Activated CD8-positive, alpha-beta T cell treated with anti-CD3 and anti-CD28 coated beads, Interleukin-2, amount 10 ng/mL, durations not matched to agents 7 days and 5 days (primary cell): ENCODE data around the gene ANKRD12. TPM values are rescaled to one million over a fixed set of nuclear protein-coding genes. Genes with fewer than 3 reads are reported as not detected.

Experiments
- ATAC-seq: fragments of 150-1000 bp; cut with Tn5 transposase; one replicate; pipeline ENCODE4 v1.10.0; 2021; ENCODE audit warnings: moderate library complexity
- CTCF ChIA-PET: fragments of 350-600 bp; sonication (Branson Sonifier 250); formaldehyde crosslinking; loops from one replicate; lab custom pipeline; 2021; ENCODE audit warnings: antibody characterized with exemption; lab: Charles Lee
- POLR2A ChIA-PET: fragments of 350-600 bp; sonication (Branson Sonifier 250); formaldehyde crosslinking; loops from one replicate; lab custom pipeline; 2021; ENCODE audit warnings: antibody characterized with exemption; lab: Charles Lee
- DNase-seq: peaks from one replicate; pipeline ENCODE4 v3.0.0-alpha.2; 2020
- H3K27ac Mint-ChIP-seq: one replicate; pipeline ENCODE4 v1.8.0; 2021; ENCODE audit warnings: mild to moderate bottlenecking, mixed read lengths
- H3K27me3 Mint-ChIP-seq: one replicate; pipeline ENCODE4 v1.8.0; 2021; ENCODE audit warnings: low read depth, mixed read lengths
- H3K36me3 Mint-ChIP-seq: one replicate; pipeline ENCODE4 v1.8.0; 2021; ENCODE audit warnings: low read depth, mixed read lengths
- H3K4me1 Mint-ChIP-seq: one replicate; pipeline ENCODE4 v1.8.0; 2021; ENCODE audit warnings: low read depth, mixed read lengths
- H3K4me3 Mint-ChIP-seq: one replicate; pipeline ENCODE4 v1.8.0; 2021; ENCODE audit warnings: mild to moderate bottlenecking, mixed read lengths
- H3K9me3 Mint-ChIP-seq: one replicate; pipeline ENCODE4 v1.8.0; 2022; ENCODE audit warnings: mixed read lengths; ENCODE audit not compliant: insufficient read depth
- total RNA-seq, 2 experiments: library from RNA; stranded (reverse); gene quantifications; one replicate each; pipeline ENCODE4 v1.2.3, GENCODE V29; 2021

ANKRD12 gene
- total RNA-seq, 2 experiments from 2014 or later = 60.8 to 68.9 TPM

GRCh38 chr18:9233771-9234440, 97.3 kb downstream of the ANKRD12 start:
- H3K4me1 Mint-ChIP-seq = no peaks in the 10 kb centered on the region
- peaks cover 77% of the 10 kb centered on the region for H3K36me3 Mint-ChIP-seq
- H3K27ac Mint-ChIP-seq = no peak overlapping the region
- no peaks in the 10 kb centered on the region for H3K27me3 Mint-ChIP-seq
- no peak for DNase-seq
- no peak for ATAC-seq
- POLR2A ChIA-PET = no interaction called here
- CTCF ChIA-PET = no interaction called here
- H3K9me3 Mint-ChIP-seq = peaks cover 19% of the 10 kb centered on the region
- H3K4me3 Mint-ChIP-seq = no peak overlapping the region

- Mint-ChIP-seq H3K27ac (no peak overlapping the region), H3K27me3 (no peaks in the 10 kb centered on the region), H3K36me3 (peaks cover 74% of the 10 kb centered on the region), H3K4me1 (no peaks in the 10 kb centered on the region), H3K4me3 (no peak overlapping the region), H3K9me3 (peaks cover 19% of the 10 kb centered on the region)
- ChIA-PET CTCF (no interaction called here), POLR2A (no interaction called here)
- ATAC-seq (no peak), DNase-seq (no peak)
Observed at GRCh38 chr18:9234528-9234927, 97.9 kb downstream of the ANKRD12 start.

GRCh38 chr18:9237981-9238380, 101.4 kb downstream of the ANKRD12 start:
- Mint-ChIP-seq H3K4me1 (no peaks in the 10 kb centered on the region), H3K27me3 (no peaks in the 10 kb centered on the region), H3K27ac (no peak overlapping the region), H3K36me3 (peaks cover 50% of the 10 kb centered on the region), H3K4me3 (no peak overlapping the region), H3K9me3 (peaks cover 4% of the 10 kb centered on the region)
- ChIA-PET POLR2A (no interaction called here), CTCF (no interaction called here)
- no peak for DNase-seq
- ATAC-seq = no peak

GRCh38 chr18:9239720-9240119, 103.1 kb downstream of the ANKRD12 start:
- no peaks in the 10 kb centered on the region for H3K27me3 Mint-ChIP-seq
- peaks cover 51% of the 10 kb centered on the region for H3K36me3 Mint-ChIP-seq
- ChIA-PET POLR2A (no interaction called here), CTCF (interaction anchor here (1.1 kb wide), 1 partner anchor 83 kb away, joined by 3 read pairs; no protein-coding TSS in a partner anchor)
- H3K4me3 Mint-ChIP-seq = no peak overlapping the region
- no peak for DNase-seq
- no peak for ATAC-seq
- no peak overlapping the region for H3K27ac Mint-ChIP-seq
- H3K9me3 Mint-ChIP-seq = no peaks in the 10 kb centered on the region
- H3K4me1 Mint-ChIP-seq = peaks cover 2% of the 10 kb centered on the region

DNA sequence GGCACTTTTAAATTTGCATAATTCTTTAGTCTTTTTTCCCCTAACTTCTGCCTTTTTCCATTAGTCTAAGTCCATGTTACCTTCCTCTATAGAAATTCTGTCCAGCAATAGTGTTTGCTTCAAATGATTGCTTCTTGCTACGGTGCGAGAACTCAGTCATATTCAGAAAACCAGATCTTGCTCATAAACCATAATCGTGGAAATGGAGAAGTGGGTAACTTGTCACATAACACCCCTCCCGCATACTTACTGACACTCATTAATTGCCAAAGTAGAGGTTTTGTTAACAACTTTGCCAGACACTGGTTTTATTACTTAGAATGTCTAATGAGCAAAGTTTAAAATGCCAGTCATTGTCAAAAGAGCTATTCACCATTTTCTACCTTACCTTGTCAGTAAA, 103.7 kb downstream of the ANKRD12 start:
- Mint-ChIP-seq H3K4me3 (no peak overlapping the region), H3K27me3 (no peaks in the 10 kb centered on the region), H3K4me1 (peaks cover 2% of the 10 kb centered on the region), H3K27ac (no peak overlapping the region), H3K36me3 (peaks cover 48% of the 10 kb centered on the region), H3K9me3 (no peaks in the 10 kb centered on the region)
- ATAC-seq (no peak), DNase-seq (no peak)
- CTCF ChIA-PET = no interaction called here
- POLR2A ChIA-PET = interaction anchor here (0.6 kb wide), 1 partner anchor 100 kb away, joined by 3 read pairs; no protein-coding TSS in a partner anchor

DNA sequence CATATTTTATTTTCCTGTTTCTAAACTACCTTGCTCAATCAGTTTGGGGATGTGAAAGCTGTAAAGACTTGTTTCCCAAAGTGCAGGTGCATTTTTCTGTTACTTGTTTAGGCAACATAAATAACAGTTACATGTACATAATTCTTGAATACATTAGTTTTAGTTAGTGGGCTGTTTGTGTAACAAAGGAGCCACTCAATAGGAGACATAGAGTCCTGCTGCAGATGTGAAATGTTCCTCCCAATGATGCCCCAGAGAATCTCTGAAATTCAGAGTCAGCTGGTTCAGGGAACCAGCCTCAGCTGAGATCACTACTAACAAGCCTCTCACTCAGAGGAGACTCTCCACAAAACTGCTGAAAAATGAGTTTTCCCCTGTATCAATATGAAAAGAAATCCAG, 106.4 kb downstream of the ANKRD12 start:
- Mint-ChIP-seq H3K4me1 (peaks cover 2% of the 10 kb centered on the region), H3K27me3 (no peaks in the 10 kb centered on the region), H3K36me3 (peaks cover 38% of the 10 kb centered on the region), H3K9me3 (no peaks in the 10 kb centered on the region), H3K4me3 (no peak overlapping the region), H3K27ac (no peak overlapping the region)
- ChIA-PET POLR2A (no interaction called here), CTCF (no interaction called here)
- no peak for ATAC-seq
- no peak for DNase-seq

GRCh38 chr18:9244376-9244775, 107.8 kb downstream of the ANKRD12 start:
- Mint-ChIP-seq H3K9me3 (no peaks in the 10 kb centered on the region), H3K27me3 (no peaks in the 10 kb centered on the region), H3K36me3 (peaks cover 32% of the 10 kb centered on the region), H3K4me3 (no peak overlapping the region), H3K4me1 (peaks cover 2% of the 10 kb centered on the region), H3K27ac (no peak overlapping the region)
- POLR2A ChIA-PET = no interaction called here
- CTCF ChIA-PET = no interaction called here
- ATAC-seq = no peak
- DNase-seq = no peak

GRCh38 chr18:9248661-9249060, 112.1 kb downstream of the ANKRD12 start:
- DNase-seq (no peak), ATAC-seq (no peak)
- CTCF ChIA-PET = no interaction called here
- POLR2A ChIA-PET = no interaction called here
- H3K27me3 Mint-ChIP-seq = no peaks in the 10 kb centered on the region
- no peak overlapping the region for H3K4me3 Mint-ChIP-seq
- H3K4me1 Mint-ChIP-seq = no peaks in the 10 kb centered on the region
- H3K27ac Mint-ChIP-seq = no peak overlapping the region
- H3K9me3 Mint-ChIP-seq = no peaks in the 10 kb centered on the region
- peaks cover 36% of the 10 kb centered on the region for H3K36me3 Mint-ChIP-seq

DNA sequence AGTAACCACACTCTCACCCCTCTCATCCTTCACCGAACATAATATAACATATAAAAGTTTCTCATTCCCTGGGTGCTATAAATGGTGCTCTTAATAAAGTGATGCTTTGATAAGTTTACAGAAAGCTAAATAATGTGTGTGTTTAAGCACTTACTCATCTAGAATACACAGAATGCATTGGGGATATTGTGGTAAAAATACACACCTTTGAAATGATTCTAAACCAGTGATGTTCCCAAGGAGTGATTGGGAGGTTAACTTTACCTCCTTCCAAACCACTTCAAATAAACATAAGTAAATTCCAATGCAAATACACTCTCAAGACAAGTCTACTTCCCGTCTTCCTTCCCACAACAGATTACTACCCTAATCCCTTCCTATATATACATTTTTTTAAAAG, 112.7 kb downstream of the ANKRD12 start:
- no peak overlapping the region for H3K27ac Mint-ChIP-seq
- ATAC-seq (no peak), DNase-seq (no peak)
- H3K4me1 Mint-ChIP-seq = no peaks in the 10 kb centered on the region
- H3K36me3 Mint-ChIP-seq = peaks cover 35% of the 10 kb centered on the region
- no peaks in the 10 kb centered on the region for H3K27me3 Mint-ChIP-seq
- peaks cover 3% of the 10 kb centered on the region for H3K9me3 Mint-ChIP-seq
- ChIA-PET POLR2A (no interaction called here), CTCF (no interaction called here)
- H3K4me3 Mint-ChIP-seq = no peak overlapping the region

GRCh38 chr18:9259173-9259572, 122.6 kb downstream of the ANKRD12 start:
- Mint-ChIP-seq H3K36me3 (peaks cover 65% of the 10 kb centered on the region), H3K4me1 (no peaks in the 10 kb centered on the region)
- POLR2A ChIA-PET = no interaction called here

DNA sequence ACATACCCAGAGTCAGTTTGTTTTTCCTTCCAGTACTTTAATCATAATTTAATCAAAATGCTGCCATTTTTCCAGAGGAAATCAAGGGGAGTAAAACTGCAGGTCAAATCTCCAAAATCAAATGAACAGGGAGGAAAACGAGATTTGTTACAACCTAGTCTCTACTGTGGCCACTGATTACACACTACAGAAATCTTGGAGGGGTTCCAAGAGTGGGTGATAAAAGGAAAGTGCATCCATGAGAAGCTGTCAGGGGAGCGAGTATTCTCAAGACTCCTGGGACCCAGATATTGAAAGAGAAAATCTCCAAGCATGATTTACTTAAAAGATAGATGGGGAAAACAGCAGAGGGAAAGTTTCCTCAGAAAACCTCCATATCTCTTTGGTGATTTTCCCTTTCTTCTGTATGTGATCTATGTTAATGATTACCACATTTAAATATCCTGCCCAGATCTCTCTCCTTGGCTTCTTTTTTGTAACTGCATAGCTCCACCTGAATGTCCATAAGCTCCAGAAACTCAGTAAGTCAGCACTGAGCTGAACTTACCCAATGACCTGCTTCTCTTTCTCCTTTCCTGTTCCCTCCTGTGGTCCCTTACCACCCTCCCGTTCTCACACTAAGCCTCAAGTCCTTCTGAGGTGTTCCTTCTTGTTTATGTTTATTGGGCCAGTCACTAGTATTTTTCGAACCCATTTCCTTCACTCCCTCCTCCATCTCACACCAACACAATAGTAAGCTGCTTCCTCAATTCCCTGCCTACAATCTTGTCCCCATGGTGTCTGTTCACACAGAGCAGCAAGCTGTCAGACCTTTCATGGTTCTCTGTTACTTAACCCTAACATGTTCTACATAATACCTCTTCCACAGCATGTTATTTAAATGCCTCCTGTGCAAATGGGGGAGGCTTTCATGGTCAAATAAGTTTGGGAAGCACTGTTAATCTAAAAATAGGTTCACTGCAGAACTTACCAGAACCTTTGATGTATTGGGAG, 124.1 kb downstream of the ANKRD12 start:
- H3K9me3 Mint-ChIP-seq = no peaks in the 10 kb centered on the region
- no peak for ATAC-seq
- CTCF ChIA-PET = no interaction called here
- H3K27me3 Mint-ChIP-seq = no peaks in the 10 kb centered on the region
- no peak for DNase-seq
- peaks cover 65% of the 10 kb centered on the region for H3K36me3 Mint-ChIP-seq
- no peaks in the 10 kb centered on the region for H3K4me1 Mint-ChIP-seq
- no peak overlapping the region for H3K4me3 Mint-ChIP-seq
- H3K27ac Mint-ChIP-seq = no peak overlapping the region
- POLR2A ChIA-PET = no interaction called here

More at GRCh38 chr18:9259173-9259572, 122.6 kb downstream of the ANKRD12 start:
- H3K27me3 Mint-ChIP-seq = no peaks in the 10 kb centered on the region
- H3K27ac Mint-ChIP-seq = no peak overlapping the region
- H3K9me3 Mint-ChIP-seq = peaks cover 4% of the 10 kb centered on the region
- DNase-seq = no peak
- no peak for ATAC-seq
- CTCF ChIA-PET = interaction anchor here (0.6 kb wide), 1 partner anchor 22 kb away, joined by 3 read pairs; no protein-coding TSS in a partner anchor
- H3K4me3 Mint-ChIP-seq = no peak overlapping the region

- no peak overlapping the region for H3K27ac Mint-ChIP-seq
- CTCF ChIA-PET = no interaction called here
- H3K27me3 Mint-ChIP-seq = no peaks in the 10 kb centered on the region
- no peaks in the 10 kb centered on the region for H3K9me3 Mint-ChIP-seq
- ATAC-seq = no peak
- no peak overlapping the region for H3K4me3 Mint-ChIP-seq
- no peaks in the 10 kb centered on the region for H3K4me1 Mint-ChIP-seq
- H3K36me3 Mint-ChIP-seq = peaks cover 62% of the 10 kb centered on the region
- no peak for DNase-seq
- POLR2A ChIA-PET = no interaction called here
Observed at GRCh38 chr18:9263264-9263663, 126.7 kb downstream of the ANKRD12 start.
